GM19023 (cell line): ENCODE data around the gene DNHD1.
"Not testable (repeated sequence)": the region's sequence is repeated elsewhere in the genome, so short reads cannot be mapped to it uniquely, and the experiment has no call there.

Source experiments
- ATAC-seq: cut with Tn5 transposase; IDR thresholded peaks from one replicate; pipeline ENCODE4 v1.9.1; 2021; ENCODE audit warnings: mild to moderate bottlenecking, moderate library complexity; ENCODE audit not compliant: unreplicated experiment

DNHD1 gene

DNA sequence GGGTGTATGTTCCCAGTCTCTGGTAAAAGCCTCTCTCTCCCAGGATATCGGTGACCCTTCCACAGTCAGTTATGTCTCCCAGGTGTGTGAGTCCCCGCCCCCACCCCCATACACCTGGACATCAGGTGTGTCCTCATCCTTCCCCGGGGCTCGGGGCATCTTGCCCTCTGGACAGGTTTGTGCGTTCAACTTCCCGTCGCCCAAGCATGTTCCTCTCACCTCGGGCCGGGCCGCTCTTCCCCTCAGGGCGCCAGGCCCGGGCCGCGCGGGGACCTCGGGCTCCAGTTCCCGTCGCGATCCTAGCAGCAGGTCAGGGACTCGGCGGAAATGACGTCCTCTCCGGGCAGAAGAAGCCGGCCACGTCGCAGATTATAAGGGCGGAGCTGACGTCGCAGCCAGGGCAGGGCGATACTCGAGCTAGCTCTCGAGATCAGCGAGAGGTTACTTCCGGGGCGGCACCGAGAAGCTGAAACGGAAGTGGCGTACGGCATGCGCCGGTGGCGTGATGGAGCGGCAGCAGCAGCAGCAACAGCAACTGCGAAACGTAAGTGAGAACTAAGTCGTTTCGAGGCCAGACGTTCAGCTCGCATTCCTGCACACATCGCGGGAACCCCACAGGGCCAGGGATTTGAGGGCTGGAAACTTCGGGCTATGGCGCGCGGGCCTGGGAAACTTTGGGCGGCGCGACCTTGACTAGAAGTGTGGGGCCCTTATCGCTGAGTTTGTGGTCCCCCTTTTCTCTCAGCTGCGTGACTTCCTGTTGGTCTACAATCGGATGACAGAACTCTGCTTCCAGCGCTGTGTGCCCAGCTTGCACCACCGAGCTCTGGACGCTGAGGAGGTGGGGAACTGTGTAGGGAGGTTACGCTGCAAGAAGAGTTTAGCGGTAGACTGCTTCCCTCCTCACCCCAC lies 15.8 kb upstream of the DNHD1 start, which contains the start of the genes ARFIP2 and TIMM10B:
ARFIP2 (minus strand) TSS at position 320 of the 912 bp plus-strand sequence. CDS start 910 bp downstream, outside the sequence.
TIMM10B (plus strand) TSS at position 490 of the 912 bp plus-strand sequence; CDS start at position 506, 16 bp downstream.
- ATAC-seq, result peak; percentile 100

DNA sequence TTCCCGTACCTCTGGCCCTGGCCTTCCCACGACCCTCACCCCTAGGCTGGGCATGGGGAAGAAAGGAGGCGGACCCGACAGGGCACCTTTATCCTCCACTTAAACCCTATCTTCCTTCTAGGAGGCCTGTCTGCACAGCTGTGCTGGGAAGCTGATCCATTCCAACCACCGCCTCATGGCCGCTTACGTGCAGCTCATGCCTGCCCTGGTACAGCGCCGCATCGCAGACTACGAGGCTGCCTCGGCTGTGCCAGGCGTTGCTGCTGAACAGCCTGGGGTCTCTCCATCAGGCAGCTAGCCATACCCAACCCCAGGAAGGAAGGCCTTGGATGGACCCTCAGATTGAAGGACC lies 15.2 kb upstream of the DNHD1 start:
- no peak for ATAC-seq

DNA sequence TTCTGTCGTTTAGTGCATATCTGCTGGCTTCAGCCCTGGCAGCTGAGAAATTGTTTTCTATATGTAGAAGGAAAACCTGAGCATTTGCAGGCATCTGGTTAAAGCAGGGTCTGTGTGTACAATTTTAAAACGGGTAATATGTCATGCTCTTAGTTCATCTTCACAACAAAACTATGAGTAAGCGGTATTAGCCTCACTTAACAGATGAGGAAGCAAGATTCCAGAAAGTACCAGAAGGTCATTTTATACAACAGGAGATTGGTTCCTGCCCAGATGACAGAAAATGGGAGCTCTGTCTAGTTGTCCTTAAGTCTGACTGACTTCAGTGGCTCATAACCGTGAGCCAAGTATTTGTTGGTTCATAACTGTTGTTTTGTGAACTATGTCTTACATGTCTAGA lies 14.6 kb upstream of the DNHD1 start:
- no peak for ATAC-seq

DNA sequence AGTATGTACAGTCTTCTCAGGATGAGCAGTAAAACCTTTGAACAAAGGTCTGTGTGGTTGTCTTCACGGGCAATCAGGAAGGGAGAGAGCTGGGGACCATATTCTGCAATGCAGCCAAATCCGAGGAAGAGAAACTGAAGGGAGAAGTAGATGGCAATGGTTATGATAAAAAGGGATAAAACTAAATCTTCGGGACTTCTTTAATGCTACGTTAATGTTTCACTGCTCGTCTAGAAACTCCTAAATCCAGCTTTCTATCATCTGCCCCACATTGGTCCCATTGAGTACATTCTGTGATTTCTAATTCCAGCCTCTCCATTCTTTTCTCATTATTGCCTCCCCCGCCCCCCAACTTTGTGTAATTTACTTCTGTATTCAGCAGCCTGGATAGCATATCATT lies 14.1 kb upstream of the DNHD1 start:
- ATAC-seq, result no peak

DNA sequence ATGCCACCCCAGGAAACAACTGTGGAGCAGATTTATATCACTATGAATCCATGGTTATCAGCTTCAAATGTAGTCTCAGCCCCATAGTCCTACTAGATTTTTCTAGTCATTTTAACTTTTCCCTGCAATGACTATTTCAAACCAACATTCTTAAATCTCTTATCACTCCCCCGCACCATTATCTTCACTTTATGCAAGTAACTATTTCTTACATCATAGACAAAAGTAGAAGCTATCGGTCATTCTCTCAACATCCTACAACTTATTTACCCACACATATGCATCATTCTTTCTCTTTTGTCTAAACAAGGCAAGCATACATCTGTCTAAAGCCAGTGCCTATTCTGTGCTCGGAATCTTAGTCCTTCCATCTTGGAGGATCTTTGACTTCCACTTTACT lies 11.4 kb upstream of the DNHD1 start:
- no peak for ATAC-seq

DNA sequence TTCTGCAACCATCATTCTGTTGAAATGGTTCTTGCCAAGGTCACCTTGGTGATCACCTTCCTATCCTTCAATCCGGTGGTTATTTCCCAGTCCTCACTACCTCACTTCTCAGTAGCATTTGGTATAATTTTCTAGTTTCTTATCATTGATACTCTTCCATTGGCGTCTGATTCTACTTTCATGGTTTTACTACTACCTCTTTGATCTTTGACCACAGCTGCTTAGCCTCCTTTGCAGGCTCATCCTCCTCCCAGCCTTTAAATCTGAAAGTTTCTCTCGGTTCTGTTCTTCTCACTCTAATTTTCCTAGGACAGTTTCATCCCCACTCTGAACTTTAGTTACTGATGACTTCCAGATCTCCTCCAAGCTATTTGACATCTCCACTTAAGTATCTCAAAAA lies 10.8 kb upstream of the DNHD1 start:
- no peak for ATAC-seq

DNA sequence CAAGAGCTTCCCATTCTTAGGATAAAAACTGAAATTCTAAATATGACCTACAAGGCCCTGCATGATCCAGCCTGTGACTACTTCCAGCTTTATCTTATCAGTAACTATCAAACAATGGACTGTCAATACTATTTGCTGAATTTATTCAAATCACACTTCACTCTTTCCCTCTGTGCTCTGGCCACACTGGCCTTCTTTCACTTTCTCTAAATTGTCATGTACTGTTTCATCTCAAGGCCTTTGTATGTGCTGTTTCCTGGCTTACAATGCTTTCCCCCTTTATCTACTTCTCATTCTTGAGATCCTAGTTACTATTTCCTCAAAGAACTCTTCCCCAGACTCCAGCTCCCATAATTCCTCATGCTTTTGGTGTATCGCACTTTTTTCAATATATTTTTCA lies 10.1 kb upstream of the DNHD1 start:
- ATAC-seq, result no peak

DNA sequence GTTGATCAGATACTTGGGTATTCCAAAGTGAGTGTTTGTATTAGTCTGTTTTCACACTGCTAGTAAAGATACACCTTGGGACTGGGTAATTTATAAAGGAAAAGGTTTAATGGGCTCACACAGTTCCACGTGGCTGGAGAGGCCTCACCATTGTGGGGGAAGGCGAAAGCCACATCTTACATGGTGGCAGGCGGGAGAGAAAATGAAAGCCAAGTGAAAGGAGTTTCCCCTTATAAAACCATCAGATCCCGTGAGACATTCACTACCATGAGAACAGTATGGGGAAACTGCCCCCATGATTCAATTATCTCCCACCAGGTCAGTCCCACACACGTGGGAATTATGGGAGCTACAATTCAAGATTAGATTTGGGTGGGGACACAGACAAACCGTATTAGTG lies 8.7 kb upstream of the DNHD1 start:
- ATAC-seq, result no peak

DNA sequence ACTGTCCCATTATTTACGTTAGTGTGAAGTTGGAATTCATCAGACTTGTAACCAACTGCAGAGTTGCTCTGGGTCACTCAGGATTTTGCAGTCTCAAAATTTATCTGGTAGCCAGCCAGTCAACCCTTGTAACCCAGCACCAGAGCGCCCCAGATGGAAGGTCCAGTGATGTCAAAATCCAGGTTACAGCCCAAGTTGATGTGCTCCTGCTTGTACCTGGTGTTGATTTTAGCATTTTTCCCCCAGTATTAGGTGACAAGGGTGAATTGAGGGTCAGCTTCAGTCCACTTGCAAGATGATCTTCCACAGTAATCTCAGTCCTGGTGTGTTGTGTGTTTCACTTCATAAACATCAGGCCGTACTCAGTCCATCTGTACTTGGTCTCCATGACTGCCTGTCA lies 8.3 kb upstream of the DNHD1 start:
- ATAC-seq, result no peak

DNA sequence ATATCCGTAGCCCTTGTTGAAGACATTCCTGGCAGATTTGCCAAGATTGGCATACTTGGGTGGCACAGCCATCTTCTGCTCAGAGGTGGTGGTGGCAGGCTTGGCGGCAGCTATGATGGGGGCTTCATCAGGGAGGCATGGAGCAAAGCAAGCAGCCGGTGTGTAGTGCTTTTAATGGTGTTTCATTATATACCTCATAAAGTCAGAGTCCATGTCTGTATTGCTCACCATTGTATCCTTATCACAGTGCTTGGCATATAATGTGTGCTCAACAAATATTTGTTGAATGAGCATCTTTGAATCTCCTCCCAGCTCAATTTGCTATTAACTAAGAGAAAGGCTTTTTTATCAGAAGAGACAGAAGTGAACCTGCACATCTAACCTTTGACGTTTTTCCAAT lies 7.8 kb upstream of the DNHD1 start:
- no peak for ATAC-seq

DNA sequence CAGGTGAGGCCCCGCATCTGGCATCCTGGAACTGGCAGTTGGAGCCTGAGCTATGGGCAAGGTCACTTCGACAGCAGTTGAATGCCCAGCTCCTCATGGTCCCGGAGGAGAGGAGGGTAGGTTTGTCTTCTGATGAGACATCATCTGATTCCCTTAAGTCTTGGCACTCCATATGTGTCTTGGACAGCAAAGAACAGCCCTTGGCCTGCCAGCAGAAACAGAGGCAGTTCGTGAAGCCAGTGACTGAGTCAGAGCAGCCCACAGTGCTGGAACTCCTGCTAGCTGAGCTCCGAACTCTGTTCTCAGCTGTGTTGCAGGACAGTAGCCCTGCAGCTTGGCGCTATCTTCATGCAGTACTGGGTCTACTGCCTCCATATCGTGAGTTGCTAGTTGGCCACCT lies 1.0 kb downstream of the DNHD1 start:
- no peak for ATAC-seq

DNA sequence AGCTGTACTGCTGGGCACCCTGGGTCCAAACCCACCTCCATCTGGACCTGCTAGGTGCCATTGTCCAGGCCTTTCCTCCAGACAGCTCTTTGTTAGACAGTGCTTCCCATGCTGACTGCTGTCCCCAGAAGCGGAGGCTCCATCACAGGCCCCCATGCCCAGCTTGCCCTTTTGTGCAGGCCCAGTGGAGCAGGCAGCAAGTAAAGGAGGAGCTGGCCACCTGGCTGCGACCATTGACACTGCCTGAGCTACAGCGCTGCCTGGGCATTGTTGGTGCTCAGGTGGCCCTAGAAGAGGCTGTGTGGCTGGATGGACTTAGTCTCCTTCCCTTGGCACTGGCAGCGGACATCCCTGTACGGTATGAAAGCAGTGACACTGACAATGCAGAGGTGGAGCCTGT lies 1.5 kb downstream of the DNHD1 start:
- no peak for ATAC-seq

DNA sequence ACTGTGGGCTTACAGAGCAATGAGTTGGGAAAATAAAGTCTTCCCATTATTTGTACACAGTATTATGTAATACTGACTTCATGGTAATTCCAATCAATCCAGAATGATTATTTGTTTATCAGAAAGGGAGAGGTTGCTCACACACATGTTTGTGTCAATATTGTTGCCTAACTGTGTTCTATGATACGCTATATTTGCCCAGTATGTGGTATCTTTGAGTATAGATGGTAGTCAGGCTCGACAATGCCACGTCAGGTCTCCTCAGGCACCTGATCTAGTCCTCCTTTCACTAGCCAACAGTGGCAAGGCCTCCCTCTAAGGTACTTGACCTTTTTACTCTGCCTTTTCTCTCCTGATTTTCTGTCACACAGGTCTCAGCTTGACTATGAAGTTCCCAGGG lies 5.3 kb downstream of the DNHD1 start:
- ATAC-seq, result no peak

DNA sequence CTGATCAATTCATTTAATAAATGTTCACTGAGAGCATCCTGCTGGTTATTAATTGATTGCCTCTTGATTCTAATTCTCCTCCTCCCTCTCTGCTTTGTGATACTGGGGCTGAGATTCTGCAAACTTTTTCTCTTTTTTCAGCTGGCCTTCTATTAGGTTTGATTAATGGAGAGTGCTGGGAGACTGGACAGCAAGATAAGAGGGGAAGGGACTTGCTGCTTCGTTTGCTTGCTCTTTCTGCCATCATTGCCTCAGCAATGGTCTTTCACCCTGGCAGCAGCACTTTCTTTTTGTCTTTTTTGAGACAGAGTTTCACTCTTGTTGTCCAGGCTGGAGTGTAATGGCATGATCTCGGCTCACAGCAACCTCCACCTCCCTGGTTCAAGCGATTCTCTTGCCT lies 7.1 kb downstream of the DNHD1 start:
- no peak for ATAC-seq

DNA sequence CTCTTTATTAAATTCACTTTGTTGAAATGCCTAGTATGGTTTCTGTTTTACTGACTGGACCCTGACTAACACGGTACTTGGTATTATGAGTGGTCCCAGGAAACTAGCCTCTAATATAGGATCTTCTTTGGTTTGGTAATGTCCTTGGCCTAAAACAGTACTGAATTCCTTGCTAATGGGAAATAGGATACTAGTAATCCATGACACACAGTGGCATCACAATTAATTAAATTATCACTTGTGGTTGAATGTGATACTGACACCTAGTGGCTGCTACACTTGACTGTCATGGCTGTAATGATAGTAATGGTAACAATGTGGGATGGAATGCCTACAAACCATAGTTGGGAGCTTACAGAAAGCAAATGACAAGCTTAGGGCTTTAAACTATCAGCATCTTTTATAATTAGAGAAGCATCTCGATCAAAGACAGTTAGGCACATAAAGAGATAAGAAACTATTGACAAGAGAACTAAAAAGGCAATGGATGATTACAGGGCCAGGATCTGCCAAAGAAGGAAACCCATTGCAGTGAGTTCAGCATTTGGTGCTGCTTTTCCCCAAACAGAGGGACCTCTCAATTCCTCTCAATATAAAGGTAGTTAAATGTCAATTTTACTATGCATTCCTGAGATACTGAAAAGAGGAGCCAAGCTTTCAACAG lies 8.6 kb downstream of the DNHD1 start:
- no peak for ATAC-seq

DNA sequence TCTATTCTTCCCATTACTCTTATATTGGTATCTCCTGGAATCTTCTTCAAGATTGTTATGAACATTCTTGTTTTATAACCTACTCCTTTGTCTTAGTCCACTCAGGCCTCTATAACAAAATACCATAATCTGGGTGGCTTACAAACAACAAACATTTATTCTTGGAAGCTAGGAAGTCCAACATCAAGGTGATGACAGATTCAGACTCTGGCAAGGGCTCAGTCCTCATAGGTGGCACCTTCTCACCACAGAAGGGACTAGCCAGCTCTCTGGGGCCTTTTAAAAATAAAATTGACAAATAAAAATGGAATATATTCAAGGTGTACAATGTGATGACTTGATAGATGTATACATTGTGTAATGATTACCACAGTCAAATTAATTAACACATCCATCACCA lies 19.8 kb downstream of the DNHD1 start:
- no peak for ATAC-seq

DNA sequence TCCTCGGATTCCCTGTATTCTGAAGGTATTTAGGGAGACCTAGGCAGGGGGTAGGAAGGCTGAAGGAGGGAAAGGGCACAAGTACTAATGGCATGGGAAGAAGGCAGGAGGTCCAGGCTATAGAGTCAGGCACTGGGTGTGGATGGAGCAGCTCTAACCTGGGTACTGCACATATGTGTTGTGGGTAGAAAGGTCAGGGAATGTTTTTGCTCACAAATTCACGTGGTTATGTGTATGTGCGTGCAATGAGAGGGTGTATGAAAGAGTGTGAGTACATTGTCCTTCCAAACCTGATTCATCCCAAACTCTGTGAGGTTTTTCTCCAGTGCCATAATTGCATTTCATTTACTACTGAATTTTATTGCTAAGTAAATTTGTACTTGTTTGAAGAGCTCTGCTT lies 23.2 kb downstream of the DNHD1 start:
- no peak for ATAC-seq

DNA sequence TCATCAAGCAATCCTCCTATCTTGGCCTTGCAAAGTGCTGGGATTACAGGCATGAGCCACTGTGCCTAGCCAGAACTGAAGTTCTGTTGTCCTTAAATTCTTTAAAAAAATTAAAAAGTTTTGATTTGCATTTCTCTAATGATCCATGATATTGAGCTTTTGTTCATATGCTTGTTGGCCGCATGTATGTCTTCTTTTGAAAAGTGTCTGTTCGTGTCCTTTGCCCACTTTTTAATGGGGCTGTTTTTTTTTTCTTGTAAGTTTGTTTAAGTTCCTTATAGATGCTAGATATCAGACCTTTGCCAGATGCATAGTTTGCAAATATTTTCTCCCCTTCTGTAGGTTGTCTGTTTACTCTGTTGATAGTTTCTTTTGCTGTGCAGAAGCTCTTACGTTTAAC lies 24.9 kb downstream of the DNHD1 start:
- ATAC-seq, result not testable (repeated sequence)

DNA sequence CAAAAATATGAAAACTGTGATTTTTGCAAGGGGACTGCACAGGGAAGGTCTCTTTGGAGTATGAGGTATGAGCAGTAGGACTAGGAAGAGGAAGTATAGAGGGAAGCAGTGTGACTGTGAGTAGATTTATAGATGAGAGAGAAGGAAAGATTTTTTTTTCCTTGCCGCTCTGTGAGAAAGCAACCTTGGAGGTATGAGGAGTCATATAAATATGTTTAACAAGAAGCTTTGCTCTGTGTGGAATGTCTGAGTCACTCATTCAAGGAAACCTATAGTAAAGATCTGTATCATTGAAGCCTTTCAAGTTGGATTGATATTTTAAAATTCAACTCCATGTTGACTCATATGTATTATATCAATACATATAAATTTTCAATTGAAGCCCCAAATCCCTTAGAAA lies 26.2 kb downstream of the DNHD1 start:
- ATAC-seq, result no peak

DNA sequence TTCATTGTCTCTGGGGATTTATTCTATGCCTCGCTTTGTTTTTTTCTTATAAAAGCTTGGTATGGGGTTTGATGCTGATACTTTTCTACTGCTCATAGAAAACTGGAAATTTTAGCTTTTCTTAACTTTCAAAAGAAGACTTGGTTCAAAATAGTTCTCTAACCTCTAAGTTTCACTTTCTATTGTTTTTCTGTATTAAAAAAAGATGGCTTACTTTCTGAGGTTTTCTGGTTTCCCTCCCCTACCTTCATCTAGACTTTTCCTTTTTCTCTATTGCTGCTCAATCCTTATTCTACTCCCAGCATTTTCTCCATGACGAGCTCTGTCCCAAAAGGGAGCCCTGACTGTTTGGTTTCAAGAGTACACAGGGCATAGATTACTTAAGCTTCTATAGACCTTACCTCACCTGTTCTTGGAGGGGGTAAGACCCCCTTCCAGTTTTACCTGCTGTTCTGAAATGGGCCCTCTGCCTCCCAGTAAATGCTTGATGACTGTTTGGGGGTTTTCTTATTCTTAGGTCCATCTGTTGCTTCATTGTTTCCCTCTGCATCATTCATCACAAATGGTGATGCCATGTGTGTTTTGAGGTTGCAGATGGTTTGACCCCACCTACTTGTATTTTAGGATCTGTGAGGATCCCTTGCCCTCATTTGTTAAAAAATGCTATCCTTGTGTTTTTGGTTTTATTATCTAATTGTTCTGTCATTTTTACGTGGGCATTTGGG lies 29.5 kb downstream of the DNHD1 start:
- ATAC-seq, result no peak

DNA sequence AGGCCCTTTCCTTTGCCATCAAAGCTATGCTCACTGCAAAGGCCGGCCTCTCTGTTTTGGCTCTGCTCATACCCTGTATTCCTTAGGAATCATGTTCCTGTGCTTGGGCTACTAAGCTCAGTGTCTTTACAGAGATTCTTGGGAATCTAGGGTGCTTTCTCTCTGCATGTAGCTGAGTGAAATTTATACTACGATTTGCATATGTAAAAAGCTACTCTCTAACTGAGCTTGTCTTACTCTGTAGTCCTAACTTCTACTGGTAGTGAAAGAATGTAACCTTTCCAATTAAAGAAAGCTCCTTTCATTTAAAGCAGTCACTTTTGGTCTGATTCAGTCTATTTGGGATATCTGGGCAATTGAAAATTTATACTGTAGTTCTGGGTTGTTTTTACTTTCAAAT lies 32.2 kb downstream of the DNHD1 start:
- ATAC-seq, result no peak

DNA sequence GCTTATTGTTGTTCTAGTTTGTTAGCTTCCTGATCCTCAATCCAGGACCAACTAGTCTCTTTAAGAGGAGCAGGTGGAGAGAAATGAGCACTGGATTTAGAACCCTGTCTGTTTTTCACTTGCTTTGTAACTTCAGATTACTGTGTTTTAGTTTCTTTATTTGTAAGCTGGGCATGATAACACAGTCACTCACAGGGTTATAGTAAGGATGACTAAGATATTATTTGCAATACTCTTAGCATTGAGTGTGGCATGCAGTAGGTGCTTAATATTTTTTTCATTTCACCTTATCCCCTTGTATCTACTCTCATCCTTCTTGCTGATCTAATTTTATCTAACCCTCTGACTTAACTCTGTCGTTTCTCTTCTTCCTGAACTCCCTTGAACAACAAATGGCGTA lies 33.8 kb downstream of the DNHD1 start:
- ATAC-seq, result no peak
